Measurements from ENCODE around the gene MS4A6E. TPM values are rescaled to one million over a fixed set of nuclear protein-coding genes. Genes with fewer than 3 reads are reported as not detected.

MS4A6E gene
- polyA plus RNA-seq, 1 of the 3 experiments (the other 2 are of a cell fraction): not detected

DNA sequence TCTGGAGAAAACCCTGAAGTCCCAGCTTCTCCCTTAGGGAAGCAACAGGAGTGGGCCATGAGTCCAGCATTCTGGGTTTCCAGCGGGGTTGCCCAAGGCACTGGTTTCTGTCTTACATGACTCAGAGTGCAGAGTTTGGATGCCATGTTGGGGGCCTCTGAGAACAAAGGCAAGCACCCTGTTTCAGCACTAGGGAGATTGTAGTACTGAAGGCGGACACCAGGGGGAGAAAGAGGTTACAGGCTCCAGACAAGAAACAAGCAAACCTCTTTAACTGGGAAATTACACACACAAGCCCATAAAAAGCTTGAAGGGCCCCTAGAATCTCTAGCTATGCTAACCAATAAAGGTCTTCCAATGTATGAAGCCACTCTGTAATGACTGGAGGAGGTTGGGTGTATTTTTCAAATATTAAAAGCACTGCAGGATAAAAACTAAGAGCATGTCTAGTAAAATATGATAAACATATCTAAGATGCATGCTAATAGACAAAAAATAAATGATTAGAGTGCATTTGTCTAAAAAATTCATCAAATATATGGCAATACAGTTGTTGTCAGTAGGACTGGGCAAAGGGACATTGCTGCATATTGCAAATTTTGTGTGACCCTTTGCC is 7.1 kb downstream of the MS4A6E start:
- H3K9me2 ChIP-seq: no peaks in the 10 kb centered on the region
- H2AFZ ChIP-seq (ENCODE audit: low read depth): no peak overlapping the region
- H3K79me2 ChIP-seq (ENCODE audit: insufficient read depth): no peaks in the 10 kb centered on the region
- ChIA-PET POLR2A (no interaction called here), CTCF (interaction anchor here (0.7 to 2.0 kb wide), 22 partner anchors 8 to 505 kb away, joined by 3 to 14 read pairs (median 4); no protein-coding TSS in a partner anchor)
- no peak for TF ChIP-seq MXI1 (IDR thresholded peaks at IDR 0.05; ENCODE audit: low read depth, low read length)
- TF ChIP-seq SMC3 (IDR thresholded peaks at IDR 0.05; ENCODE audit: low read depth, low read length): peak; percentile 28; the same call in 1 of the 2 replicates
- TF ChIP-seq TAF1 (IDR thresholded peaks at IDR 0.05; ENCODE audit: borderline replicate concordance, low read depth, low read length): no peak
- no peak for TF ChIP-seq GATA2 (CRISPR knock-in tag; IDR thresholded peaks at IDR 0.05)
- TF ChIP-seq, protein P1, sequence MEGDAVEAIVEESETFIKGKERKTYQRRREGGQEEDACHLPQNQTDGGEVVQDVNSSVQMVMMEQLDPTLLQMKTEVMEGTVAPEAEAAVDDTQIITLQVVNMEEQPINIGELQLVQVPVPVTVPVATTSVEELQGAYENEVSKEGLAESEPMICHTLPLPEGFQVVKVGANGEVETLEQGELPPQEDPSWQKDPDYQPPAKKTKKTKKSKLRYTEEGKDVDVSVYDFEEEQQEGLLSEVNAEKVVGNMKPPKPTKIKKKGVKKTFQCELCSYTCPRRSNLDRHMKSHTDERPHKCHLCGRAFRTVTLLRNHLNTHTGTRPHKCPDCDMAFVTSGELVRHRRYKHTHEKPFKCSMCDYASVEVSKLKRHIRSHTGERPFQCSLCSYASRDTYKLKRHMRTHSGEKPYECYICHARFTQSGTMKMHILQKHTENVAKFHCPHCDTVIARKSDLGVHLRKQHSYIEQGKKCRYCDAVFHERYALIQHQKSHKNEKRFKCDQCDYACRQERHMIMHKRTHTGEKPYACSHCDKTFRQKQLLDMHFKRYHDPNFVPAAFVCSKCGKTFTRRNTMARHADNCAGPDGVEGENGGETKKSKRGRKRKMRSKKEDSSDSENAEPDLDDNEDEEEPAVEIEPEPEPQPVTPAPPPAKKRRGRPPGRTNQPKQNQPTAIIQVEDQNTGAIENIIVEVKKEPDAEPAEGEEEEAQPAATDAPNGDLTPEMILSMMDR (IDR thresholded peaks at IDR 0.05): peak; percentile 68
- TF ChIP-seq CHD2 (IDR thresholded peaks at IDR 0.05; ENCODE audit: low read length, partially characterized antibody): no peak
- no peak for TF ChIP-seq TEAD4 (IDR thresholded peaks at IDR 0.05; ENCODE audit: borderline replicate concordance, insufficient read depth)
- TF ChIP-seq MEF2A (IDR thresholded peaks at IDR 0.05; ENCODE audit: borderline replicate concordance, low read depth): no peak
- no peak for TF ChIP-seq FOXJ3 (CRISPR knock-in tag; IDR thresholded peaks at IDR 0.05)
- TF ChIP-seq RAD21 (IDR thresholded peaks at IDR 0.05; ENCODE audit: low read length): peak; percentile 7; the same call in 1 of the 2 replicates
- TF ChIP-seq FOSL2 (IDR thresholded peaks at IDR 0.05; ENCODE audit: borderline replicate concordance, low read depth): no peak
- no peaks in the 10 kb centered on the region for H3F3A ChIP-seq (replicated peaks; ENCODE audit: insufficient read depth)
- DNase-seq: peak; percentile 47
- H3K27me3 ChIP-seq (ENCODE audit: insufficient read depth): no peaks in the 10 kb centered on the region
- no peaks in the 10 kb centered on the region for H4K20me1 ChIP-seq (ENCODE audit: insufficient read depth)
- H3K9ac ChIP-seq: no peak overlapping the region
- H3K9me3 ChIP-seq: no peaks in the 10 kb centered on the region
- H3K27ac ChIP-seq (ENCODE audit: low read depth in 2 of 2, low read length in 1 of 2): no peak overlapping the region
- no peak overlapping the region for H3K4me3 ChIP-seq (ENCODE audit: low read depth in 2 of 2, low read length in 1 of 2)
- H3K4me2 ChIP-seq: no peak overlapping the region
- no peaks in the 10 kb centered on the region for H3K36me3 ChIP-seq (replicated peaks in 1 of 2; ENCODE audit: control insufficient read depth in 1 of 2, insufficient read depth in 2 of 2, low read length in 1 of 2)
- WGBS (ENCODE audit: low lambda C conversion rate): 5% methylated on average over 2 of the region's 2 CpGs
- no peaks in the 10 kb centered on the region for H3K4me1 ChIP-seq (ENCODE audit: control insufficient read depth in 1 of 2, insufficient read depth in 2 of 2, low read depth in 1 of 2, low read length in 1 of 2)

DNA sequence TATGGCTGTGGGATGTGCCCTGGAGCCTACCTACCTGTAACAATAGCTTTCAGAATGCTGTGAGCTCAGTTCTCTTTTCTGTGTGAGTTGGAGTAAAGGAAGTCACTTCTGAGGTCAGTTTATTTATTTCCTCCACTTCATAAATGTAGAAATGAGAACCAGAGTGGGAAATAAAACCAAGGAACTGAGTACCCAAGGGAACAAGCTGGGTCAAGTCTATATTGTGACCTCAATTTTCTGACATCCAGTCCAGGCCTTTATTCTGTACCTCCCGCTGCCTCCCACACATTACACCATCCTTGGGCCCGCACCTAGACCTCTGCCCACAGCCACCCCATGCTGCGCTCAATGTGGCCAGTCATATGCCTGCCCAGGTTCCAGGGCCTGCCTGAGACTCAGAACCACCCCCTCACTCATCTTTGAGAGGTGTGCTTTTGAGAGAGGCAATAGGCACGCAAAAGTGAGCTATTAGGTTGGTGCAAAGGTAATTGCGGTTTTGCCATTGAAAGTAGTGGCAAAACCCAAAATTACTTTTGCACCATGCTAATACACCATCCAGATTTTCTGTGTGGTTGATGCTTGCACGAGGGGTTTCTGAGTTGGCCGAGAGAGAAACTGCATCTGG is 9.8 kb downstream of the MS4A6E start:
- H3K4me1 ChIP-seq (ENCODE audit: control insufficient read depth in 1 of 2, insufficient read depth in 2 of 2, low read depth in 1 of 2, low read length in 1 of 2): no peaks in the 10 kb centered on the region
- no peak overlapping the region for H2AFZ ChIP-seq (ENCODE audit: low read depth)
- H3K9me3 ChIP-seq: no peaks in the 10 kb centered on the region
- WGBS (ENCODE audit: low lambda C conversion rate): 4% methylated on average over 7 of the region's 7 CpGs
- H3K9me2 ChIP-seq: no peaks in the 10 kb centered on the region
- no peak overlapping the region; a peak in 1 of 4 replicates for H3K4me3 ChIP-seq (ENCODE audit: low read depth in 2 of 2, low read length in 1 of 2)
- DNase-seq: no peak
- no peaks in the 10 kb centered on the region for H3K36me3 ChIP-seq (replicated peaks in 1 of 2; ENCODE audit: control insufficient read depth in 1 of 2, insufficient read depth in 2 of 2, low read length in 1 of 2)
- ChIA-PET POLR2A (no interaction called here), CTCF (no interaction called here)
- no peaks in the 10 kb centered on the region for H3K79me2 ChIP-seq (ENCODE audit: insufficient read depth)
- no peak overlapping the region for H3K9ac ChIP-seq
- no peak for TF ChIP-seq SIN3A (IDR thresholded peaks at IDR 0.05; ENCODE audit: borderline replicate concordance, low read depth, low read length)
- H3K27ac ChIP-seq (ENCODE audit: low read depth in 2 of 2, low read length in 1 of 2): no peak overlapping the region
- H3K27me3 ChIP-seq (ENCODE audit: insufficient read depth): no peaks in the 10 kb centered on the region
- H3K4me2 ChIP-seq: no peak overlapping the region
- no peaks in the 10 kb centered on the region for H4K20me1 ChIP-seq (ENCODE audit: insufficient read depth)
- no peaks in the 10 kb centered on the region for H3F3A ChIP-seq (replicated peaks; ENCODE audit: insufficient read depth)
